ENCODE results near the gene ENTPD2.
"Not testable (repeated sequence)": the region's sequence is repeated elsewhere in the genome, so short reads cannot be mapped to it uniquely, and the experiment has no call there.

ENTPD2 gene

DNA sequence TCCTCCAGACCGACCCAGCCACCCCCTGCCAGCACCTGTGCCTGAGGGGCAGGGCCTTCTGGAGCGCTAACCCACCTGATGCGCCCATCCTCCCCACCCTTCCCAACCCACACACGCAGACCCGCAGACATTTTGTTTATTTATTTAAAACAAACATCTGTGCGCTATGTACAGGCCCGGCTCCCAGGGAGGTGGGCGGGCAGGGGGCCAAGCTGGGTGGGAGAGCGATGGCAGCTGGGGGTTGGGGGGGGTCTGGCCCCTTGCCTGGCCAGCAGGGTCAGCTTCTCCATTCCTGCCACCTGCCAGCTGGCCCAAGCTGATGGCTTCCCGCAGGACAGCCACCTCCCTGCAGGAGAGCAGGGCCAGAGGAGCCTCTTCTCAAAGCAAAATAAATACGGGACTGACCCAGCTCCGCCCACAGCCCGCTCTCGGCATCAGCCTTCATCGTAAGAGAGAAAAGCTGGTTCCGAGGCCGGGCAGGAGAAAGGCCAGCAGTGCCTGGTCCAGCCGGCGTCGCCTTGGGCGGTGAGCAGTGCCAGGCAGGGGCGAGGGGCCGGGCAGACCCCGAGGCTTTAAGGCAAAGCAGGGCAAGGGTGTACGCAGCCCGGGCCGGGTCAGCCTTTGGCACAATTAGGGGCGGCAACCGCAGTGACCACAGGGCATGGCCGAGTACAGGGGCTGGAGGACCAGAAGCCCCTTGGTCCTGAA is 46.6 kb downstream of the ENTPD2 start:
- DNase-seq (ENCODE audit: low spot score): no peak
- Histone ChIP-seq H3K27ac (no peak overlapping the region), H3K4me3 (no peak overlapping the region)
- TF ChIP-seq, protein P1, sequence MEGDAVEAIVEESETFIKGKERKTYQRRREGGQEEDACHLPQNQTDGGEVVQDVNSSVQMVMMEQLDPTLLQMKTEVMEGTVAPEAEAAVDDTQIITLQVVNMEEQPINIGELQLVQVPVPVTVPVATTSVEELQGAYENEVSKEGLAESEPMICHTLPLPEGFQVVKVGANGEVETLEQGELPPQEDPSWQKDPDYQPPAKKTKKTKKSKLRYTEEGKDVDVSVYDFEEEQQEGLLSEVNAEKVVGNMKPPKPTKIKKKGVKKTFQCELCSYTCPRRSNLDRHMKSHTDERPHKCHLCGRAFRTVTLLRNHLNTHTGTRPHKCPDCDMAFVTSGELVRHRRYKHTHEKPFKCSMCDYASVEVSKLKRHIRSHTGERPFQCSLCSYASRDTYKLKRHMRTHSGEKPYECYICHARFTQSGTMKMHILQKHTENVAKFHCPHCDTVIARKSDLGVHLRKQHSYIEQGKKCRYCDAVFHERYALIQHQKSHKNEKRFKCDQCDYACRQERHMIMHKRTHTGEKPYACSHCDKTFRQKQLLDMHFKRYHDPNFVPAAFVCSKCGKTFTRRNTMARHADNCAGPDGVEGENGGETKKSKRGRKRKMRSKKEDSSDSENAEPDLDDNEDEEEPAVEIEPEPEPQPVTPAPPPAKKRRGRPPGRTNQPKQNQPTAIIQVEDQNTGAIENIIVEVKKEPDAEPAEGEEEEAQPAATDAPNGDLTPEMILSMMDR (IDR thresholded peaks at IDR 0.05): no peak

DNA sequence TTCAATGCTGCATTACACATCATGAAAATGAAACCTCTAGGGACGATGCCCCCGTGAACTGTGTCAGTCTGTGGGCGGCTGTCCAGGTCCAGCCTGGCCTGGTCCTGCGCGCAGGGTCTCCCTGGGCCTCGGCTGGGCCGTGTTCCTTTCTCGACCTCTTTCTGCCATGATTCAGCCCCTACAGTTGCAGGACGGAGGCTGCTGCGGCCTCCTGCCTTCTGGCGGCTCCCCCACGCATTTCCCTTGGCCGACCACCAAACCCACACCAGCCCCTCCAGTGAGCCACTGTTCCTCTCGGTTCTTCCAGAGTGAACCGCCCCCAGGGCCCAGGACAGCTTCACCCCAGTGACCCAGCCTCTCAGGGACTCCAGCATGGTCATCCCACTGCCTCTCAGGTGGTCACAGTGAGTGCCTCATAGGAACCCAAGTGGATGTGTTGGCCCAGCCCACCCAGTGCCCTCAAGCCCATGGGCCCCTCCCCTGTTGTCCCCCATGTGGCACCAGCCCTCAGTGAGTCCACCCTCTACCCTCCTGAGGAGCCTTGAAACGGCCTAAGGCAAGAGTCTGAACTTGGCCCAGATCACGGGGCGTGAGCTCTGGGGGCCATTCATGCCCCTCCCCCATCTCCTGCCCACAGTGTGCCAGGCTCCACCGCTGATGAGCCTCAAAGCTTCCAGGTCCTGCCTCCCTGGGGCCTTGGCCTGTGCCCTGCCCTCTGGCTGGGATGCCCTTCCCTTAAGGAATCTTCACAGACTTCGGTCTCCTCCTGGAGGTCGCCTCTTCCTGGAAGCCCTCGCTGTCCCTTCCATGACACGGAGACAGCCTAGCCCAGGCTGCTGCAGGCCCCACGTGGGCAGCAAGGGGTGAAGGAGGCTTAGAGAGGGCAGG is 47.5 kb downstream of the ENTPD2 start:
- TF ChIP-seq, protein P1 (IDR thresholded peaks at IDR 0.05): no peak
- H3K4me3 ChIP-seq: no peak overlapping the region
- DNase-seq (ENCODE audit: low spot score): no peak
- no peak overlapping the region for H3K27ac ChIP-seq

GRCh38 chr9:137004285-137004684 is 49.6 kb downstream of the ENTPD2 start:
- H3K27ac ChIP-seq; DNase-seq (ENCODE audit: low spot score); H3K4me3 ChIP-seq: not testable (repeated sequence)

DNA sequence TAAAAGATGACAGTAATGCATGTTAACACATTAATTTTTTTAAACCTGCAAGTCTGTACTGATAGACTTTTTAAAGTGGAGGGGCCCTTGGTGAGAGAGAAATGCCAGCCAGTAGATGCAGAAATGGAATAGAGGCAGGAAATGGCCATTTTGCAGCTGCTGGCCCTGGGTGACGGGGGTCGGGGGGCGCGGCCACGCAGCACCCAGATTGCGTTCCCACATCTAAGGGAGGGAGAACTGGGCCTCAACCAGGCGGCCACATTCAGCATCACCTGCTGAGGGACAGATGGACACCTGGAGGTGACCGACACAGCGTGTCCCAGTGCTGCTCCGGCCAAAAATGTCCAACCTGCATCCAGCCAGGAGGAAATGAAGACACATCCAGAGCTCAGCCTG is 51.2 kb downstream of the ENTPD2 start:
- DNase-seq (ENCODE audit: low spot score): no peak
- H3K4me3 ChIP-seq: no peak overlapping the region
- no peak overlapping the region for H3K27ac ChIP-seq
- TF ChIP-seq, protein P1 (IDR thresholded peaks at IDR 0.05): no peak

DNA sequence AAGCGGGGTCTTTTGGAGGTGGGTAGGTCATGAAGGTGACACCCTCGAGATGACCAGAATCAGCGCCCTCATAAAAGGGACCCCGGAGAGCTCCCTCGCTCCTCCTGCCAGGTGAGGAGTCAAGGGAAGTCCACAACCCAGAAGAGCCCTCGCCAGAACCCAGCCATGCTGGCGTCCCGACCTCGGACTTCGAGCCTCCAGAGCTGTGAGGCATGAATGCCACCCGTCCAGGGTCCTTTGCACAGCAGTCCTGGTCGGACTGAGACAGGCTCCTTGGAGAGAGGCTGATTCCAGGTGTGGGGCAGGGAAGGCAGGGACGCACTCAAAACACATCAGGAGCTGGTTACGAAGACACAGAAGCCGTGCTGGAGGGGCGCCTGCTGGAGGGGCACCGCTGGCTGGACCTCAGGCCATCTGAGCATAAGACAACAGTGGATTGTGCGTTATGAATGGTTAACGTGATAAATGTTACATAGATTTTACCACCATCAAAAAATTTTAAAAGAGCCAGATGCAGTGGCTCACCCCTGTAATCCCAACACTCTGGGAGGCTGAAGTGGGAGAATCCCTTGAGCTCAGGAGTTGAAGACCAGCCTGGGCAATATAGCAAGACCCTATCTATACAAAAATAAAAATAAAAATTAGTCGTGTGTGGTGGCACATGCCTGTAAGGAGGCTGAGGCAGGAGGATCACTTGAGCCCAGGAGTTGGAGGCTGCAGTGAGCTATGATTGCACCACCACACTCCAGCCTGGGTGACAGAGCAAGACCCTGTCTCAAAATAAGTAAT is 51.8 kb downstream of the ENTPD2 start:
- Histone ChIP-seq H3K27ac (no peak overlapping the region), H3K4me3 (no peak overlapping the region)
- DNase-seq (ENCODE audit: low spot score): no peak
- TF ChIP-seq, protein P1 (IDR thresholded peaks at IDR 0.05): no peak

DNA sequence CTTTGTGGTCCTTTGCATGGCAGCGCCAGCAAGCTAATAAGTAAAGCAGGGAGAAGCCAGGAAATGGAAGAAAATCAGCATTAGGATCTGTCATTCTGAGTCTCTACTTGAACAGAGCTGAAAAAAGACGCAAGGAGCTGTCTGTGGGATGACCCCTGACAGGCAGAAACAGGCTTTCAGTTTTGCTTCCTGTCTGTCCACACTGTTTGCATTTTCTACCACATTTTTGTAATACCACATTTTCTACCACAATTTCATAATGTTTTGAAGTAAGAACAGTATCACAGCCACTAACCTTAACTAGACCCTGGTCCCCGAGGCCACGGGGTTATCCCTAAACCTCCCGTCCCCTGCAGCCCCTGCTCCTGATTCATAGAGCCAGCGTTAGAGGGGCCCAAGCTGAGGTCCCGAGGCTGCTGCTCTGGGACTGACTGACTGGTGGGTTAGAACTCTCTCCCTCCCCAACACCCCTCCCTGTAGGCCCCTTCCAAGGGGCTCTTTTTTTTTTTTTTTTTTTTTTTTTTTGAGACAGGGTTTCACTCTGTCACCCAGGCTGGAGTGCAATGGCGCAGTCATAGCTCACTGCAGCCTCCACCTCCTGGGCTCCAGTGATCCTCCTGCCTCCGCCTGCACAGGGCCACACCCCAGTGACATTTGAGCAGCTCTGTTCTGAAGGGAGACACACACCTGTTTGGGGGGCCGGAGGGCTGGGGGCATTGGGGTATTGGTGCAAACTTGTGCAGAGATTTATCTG is 53.5 kb downstream of the ENTPD2 start:
- Histone ChIP-seq H3K4me3 (no peak overlapping the region), H3K27ac (no peak overlapping the region)
- DNase-seq (ENCODE audit: low spot score): no peak
- TF ChIP-seq, protein P1 (IDR thresholded peaks at IDR 0.05): no peak
